HG02571 (cell line): ENCODE results near the gene C18orf54.
"Not testable (repeated sequence)": the region's sequence is repeated elsewhere in the genome, so short reads cannot be mapped to it uniquely, and the experiment has no call there.

ENCODE experiments used
- ATAC-seq: cut with Tn5 transposase; IDR thresholded peaks from one replicate; pipeline ENCODE4 v1.9.1; 2021; ENCODE audit warnings: mild to moderate bottlenecking, moderate library complexity; ENCODE audit not compliant: unreplicated experiment

C18orf54 gene

GRCh38 chr18:54357660-54358494 is at the start of gene C18orf54, which contains the start of gene STARD6:
C18orf54 (plus strand) TSS chr18:54357906; CDS start chr18:54360573, 2,667 bp downstream.
STARD6 (minus strand) TSS chr18:54357858; CDS start chr18:54354573, 3,285 bp downstream.
- ATAC-seq = peak; percentile 95

DNA sequence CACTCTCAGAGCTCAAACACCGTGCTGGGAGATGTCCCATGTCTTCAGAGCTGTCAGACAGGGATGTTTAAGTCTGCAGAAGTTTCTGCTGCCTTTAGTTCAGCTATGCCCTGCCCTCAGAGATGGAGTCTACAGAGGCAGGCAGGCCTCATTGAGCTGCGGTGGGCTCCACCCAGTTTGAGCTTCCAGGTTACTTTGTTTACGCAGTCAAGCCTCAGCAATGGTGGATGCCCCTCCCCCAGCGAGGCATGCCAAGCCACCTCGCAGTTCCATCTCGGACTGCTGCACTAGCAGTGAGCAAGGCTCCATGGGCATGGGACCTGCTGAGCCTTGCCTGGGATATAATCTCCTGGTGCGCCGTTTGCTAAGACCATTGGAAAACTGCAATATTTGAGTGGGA is 48.1 kb upstream of the C18orf54 start:
- ATAC-seq = not testable (repeated sequence)

- ATAC-seq = no peak
These were observed 41.5 kb upstream of the C18orf54 start for GRCh38 chr18:54316071-54316820.

GRCh38 chr18:54323561-54323960 is 34.1 kb upstream of the C18orf54 start:
- ATAC-seq = no peak

DNA sequence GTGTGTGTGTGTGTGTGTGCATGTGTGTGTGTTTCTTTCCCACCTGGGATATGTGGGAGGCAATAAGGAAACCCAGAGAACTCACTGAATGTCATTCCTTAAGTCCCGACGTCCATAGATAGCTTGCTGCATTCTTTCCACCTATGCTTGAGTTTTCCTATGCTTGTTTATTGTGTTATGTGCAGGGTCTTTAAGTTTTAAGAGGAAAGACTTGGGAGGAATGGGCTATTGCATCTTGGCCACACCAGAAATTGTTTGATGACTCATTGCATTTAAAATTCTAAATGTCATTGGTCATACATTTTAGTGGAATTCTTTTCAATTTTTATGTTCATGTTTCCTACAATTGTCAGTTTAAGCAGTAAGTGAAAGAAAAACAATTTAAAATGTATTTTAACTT is 33.7 kb upstream of the C18orf54 start:
- no peak for ATAC-seq

DNA sequence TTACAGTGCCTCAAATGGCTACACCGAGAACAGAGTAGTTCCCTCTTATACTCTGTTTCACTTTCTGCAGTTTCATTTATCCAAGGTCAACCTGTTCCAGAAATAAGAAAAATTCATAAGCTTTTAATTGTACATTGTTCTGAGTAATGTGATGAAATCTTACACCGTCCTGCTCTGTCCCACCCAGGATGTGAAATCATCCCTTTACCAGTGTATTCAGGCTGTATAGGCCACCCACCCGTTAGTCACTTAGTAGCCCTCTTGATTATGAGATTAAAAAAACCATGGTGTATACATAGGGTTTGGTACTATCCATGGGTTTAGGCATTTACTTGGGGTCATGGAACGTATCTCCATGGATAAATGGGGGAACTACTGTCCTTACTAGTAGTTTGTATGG is 29.9 kb upstream of the C18orf54 start:
- no peak for ATAC-seq

DNA sequence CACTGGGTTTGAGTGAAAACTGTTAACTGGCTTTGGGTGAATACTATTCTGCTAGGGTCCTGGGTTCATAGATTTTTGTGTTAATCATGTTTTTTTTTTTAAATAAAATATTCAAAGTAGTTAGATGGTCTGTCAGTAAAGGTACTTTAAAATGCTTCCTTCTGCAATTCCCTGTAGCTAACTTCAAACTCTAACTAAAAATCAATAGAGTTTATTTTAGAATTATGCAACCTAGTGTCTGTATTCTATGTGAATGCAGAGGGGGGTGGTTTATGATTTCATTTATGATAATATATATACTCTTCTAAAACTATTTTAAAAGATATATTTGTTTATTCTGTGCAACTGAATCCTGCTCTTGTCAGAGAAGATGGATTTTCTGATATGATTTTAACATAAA is 27.9 kb upstream of the C18orf54 start:
- ATAC-seq = no peak

DNA sequence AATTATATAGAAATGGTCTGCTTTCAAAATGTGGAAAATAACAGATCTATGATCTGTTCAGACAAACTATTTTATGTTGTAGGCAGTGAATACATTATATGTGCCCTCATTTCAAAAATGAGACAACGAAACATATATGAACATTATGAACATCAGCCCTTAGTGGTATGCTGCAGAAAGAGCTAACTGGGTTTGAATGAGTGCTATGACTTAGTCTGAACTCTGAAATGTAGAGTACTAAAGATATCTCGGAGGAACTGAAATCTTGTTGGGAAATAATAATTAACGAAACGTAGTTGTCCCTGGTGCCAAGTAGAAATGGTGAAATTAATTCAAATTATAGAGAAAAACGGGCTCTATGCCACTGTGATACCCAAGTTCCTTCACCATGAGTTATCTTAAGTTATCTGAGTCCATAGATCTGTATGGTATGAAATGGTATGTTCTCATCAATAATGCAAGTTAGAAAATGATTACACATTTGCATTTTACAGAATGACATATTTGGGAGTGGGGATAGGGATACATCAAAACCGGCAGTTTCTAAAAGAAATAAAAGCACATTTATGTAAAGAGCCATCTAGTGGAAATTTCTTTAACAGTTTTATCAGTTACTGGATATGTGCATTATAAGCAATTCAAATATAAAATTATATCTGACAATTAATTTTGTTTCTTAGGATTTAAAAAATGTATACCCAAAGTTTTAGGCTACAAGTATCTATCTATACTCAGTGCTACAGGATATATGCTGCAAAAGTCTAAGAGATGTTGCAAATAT is 26.7 kb upstream of the C18orf54 start:
- no peak for ATAC-seq

- ATAC-seq = no peak
These were observed 22.0 kb upstream of the C18orf54 start for GRCh38 chr18:54335638-54336173.

- ATAC-seq = no peak
These were observed 19.5 kb upstream of the C18orf54 start for GRCh38 chr18:54338230-54338629.

- ATAC-seq = no peak
These were observed 6.5 kb upstream of the C18orf54 start for GRCh38 chr18:54351186-54351585.

DNA sequence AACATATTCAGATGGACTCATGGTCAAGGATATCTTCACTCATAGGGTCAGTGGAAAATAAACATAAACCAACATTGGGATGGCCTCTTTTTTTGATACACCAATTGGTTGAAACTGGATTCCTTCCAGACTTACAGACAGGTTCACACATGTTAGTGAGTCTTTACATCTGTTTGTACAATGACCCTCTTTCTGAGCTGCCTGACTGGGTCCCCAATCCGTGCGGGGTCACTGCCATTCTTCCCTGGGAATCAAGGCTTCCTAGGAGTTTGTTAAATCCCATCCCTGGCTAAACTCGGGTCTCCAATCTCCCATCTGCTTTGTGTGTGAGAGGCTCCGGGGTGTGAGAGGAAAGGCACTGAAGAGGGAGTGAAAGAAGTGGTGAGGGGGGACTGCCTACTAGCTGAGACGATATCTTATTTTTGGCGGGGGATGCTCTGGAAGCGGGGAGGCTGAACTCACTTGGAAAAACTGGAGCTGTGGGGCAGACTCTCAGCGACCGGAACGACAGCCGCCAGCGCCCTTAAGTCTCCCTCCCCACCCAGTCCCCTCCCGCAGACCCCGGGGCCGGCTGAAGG is 535 bp upstream of the C18orf54 start:
- peak; percentile 37 for ATAC-seq

- ATAC-seq = peak; percentile 11
These were observed 862 bp downstream of the C18orf54 start for GRCh38 chr18:54358495-54359040.

DNA sequence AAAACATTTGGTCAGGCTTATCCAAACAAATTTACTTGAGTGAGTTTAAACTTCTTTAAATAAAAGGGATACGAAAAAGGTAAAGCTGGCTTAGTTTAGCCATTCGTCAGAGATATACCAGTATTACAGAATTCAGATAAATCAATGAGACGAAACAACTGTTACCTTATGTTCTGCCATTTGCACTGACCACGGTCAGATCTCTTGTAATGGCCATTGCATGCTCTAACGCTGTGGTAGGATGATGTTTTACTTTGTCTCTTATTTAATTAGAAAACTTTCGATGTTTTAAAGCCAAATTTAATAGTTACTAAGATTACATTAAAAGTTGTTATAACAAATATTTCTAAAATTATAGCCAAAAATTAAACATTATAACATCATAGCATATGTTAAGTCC is 1.5 kb downstream of the C18orf54 start:
- ATAC-seq = no peak

- no peak for ATAC-seq
These were observed 2.7 kb downstream of the C18orf54 start for GRCh38 chr18:54360406-54360805.

- no peak for ATAC-seq
These were observed 20.4 kb downstream of the C18orf54 start for GRCh38 chr18:54378057-54378456.

- ATAC-seq = no peak
These were observed 23.9 kb downstream of the C18orf54 start for GRCh38 chr18:54381640-54382039.

GRCh38 chr18:54382076-54382475 is 24.4 kb downstream of the C18orf54 start:
- ATAC-seq = no peak

DNA sequence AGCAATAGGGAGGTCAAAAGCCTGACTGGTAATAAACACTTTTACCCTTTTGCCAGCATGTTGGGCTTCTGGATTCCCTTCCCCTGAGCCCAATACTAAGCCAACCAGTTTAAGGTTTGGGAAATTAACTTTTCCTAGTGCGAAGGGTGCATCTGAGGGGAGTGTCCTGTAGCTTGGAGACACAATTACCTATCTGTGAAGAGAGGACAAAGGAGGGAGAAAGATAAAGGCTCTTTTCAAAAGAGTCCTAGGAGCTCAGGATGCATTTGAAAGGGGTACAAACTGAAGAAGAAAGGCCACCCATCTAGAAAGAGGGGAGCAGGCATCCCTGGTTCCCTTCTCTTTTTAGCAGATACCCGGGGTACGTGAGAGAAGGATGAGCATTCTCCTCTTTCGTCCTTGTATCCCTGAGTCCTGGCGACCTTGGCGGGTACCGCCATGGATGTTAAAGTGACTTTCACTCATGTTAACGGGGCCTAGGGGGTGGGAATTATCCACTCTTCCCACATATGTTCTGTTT is 25.1 kb downstream of the C18orf54 start:
- no peak for ATAC-seq

GRCh38 chr18:54386043-54386442 is 28.3 kb downstream of the C18orf54 start:
- no peak for ATAC-seq
